Chondrocyte (in vitro differentiated cells): Measurements from ENCODE around the gene NPLOC4. TPM values are rescaled to one million over a fixed set of nuclear protein-coding genes. Genes with fewer than 3 reads are reported as not detected.

ENCODE experiments used
- DNase-seq: peaks from one replicate; pipeline ENCODE4 v3.0.0; 2021; ENCODE audit warnings: mixed read lengths, low spot score
- H3K27ac Mint-ChIP-seq: one replicate; pipeline ENCODE4 v1.8.0; 2021; ENCODE audit warnings: mild to moderate bottlenecking, moderate library complexity, mixed read lengths; ENCODE audit not compliant: unreplicated experiment
- H3K27me3 Mint-ChIP-seq: 2 replicates; pipeline ENCODE4 v1.8.0; 2021; ENCODE audit warnings: low read depth, mixed read lengths
- H3K36me3 Mint-ChIP-seq: 2 replicates; pipeline ENCODE4 v1.8.0; 2021; ENCODE audit warnings: low read depth, mixed read lengths
- H3K4me1 Mint-ChIP-seq: 2 replicates; pipeline ENCODE4 v1.8.0; 2021; ENCODE audit warnings: low read depth, mild to moderate bottlenecking, mixed read lengths
- H3K4me3 Mint-ChIP-seq: one replicate; pipeline ENCODE4 v1.8.0; 2021; ENCODE audit warnings: mild to moderate bottlenecking, moderate library complexity, mixed read lengths; ENCODE audit not compliant: unreplicated experiment
- H3K9me3 Mint-ChIP-seq: 2 replicates; pipeline ENCODE4 v1.8.0; 2021; ENCODE audit warnings: low read depth, mixed read lengths
- CTCF ChIP-seq: fragments of 200-600 bp; sonication (generic); IDR thresholded peaks from 2 replicates; pipeline ENCODE4 v1.5.0; 2021; ENCODE audit warnings: antibody characterized with exemption, mild to moderate bottlenecking, moderate library complexity
- total RNA-seq: library from RNA; stranded (reverse); gene quantifications from 3 replicates; pipeline ENCODE4 v1.2.1, GENCODE V29; 2021

NPLOC4 gene
- total RNA-seq, 1 donor from 2014 or later = 110 TPM

GRCh38 chr17:81549031-81549557, 87.8 kb downstream of the NPLOC4 start:
- H3K27me3 Mint-ChIP-seq = no peaks in the 10 kb centered on the region
- peaks cover 13% of the 10 kb centered on the region for H3K36me3 Mint-ChIP-seq
- no peak for DNase-seq
- no peak for TF ChIP-seq CTCF
- H3K27ac Mint-ChIP-seq = no peak overlapping the region
- H3K9me3 Mint-ChIP-seq = no peaks in the 10 kb centered on the region
- H3K4me1 Mint-ChIP-seq = peaks cover 37% of the 10 kb centered on the region
- peak overlapping the region; percentile 53 for H3K4me3 Mint-ChIP-seq

DNA sequence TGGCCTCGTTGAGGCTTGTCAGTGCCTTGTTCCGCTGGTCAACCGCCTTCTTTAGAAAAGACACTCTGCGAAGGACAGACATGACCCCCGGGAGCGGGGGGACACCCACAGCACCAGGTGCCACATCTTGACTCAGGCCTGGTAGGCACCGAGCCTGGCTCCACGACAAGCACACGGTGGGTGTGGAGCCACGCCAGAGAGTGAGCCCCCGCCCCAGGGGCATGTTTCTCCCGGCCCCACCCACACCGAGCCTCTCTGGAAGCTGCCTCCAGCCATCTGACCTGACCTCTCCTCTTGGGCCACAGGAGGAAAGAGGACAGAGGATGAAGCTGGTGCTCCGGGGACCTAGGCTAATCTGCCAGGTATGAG, 89.3 kb downstream of the NPLOC4 start:
- peaks cover 13% of the 10 kb centered on the region for H3K36me3 Mint-ChIP-seq
- no peak overlapping the region for H3K4me3 Mint-ChIP-seq
- H3K9me3 Mint-ChIP-seq = no peaks in the 10 kb centered on the region
- TF ChIP-seq CTCF = no peak
- H3K27me3 Mint-ChIP-seq = no peaks in the 10 kb centered on the region
- DNase-seq = no peak
- H3K27ac Mint-ChIP-seq = no peak overlapping the region
- peaks cover 27% of the 10 kb centered on the region for H3K4me1 Mint-ChIP-seq

- Mint-ChIP-seq H3K36me3 (peaks cover 15% of the 10 kb centered on the region), H3K9me3 (no peaks in the 10 kb centered on the region), H3K4me1 (peaks cover 27% of the 10 kb centered on the region), H3K27ac (no peak overlapping the region), H3K27me3 (no peaks in the 10 kb centered on the region), H3K4me3 (no peak overlapping the region)
- TF ChIP-seq CTCF = no peak
- DNase-seq = no peak
Observed at GRCh38 chr17:81546906-81547613, 89.9 kb downstream of the NPLOC4 start.

DNA sequence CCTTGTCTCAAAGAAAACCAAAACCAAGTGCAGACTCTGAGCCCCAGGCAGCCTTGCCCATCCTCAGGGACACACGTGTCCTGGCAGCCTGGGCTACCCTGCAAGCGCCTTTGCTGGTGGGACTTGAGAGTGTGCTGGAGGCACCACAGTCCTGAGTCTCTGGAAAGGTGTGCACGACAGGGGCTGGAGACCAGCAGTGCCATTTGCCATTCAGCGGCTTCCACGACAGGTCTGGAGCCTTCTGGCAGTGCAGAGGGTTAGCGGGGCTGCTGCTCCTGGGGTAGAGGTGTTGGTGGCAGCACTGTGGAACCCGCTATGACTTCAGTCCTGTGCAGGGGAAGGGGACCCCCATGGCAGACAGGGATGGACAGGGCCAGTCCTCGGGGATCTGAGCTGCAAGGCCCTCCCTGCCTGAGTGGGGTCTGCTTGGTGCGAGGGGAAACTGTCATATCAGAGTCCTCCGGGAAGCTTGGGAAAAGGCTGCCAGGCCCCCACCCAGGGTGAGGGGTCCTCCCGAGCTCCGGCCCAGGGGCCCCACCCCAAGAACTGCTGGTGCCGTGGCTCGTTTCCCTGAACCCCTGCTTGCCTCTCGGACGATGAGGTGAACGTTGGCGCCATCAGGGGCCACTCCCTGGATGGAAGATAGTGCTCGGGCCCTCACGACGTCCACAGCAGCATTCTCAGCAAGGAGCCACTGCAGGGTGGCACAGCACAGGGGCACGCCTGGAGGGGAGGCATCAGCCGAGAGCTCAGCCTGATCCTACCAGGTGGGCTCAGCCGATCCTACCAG, 91.6 kb downstream of the NPLOC4 start:
- Mint-ChIP-seq H3K4me3 (no peak overlapping the region), H3K9me3 (no peaks in the 10 kb centered on the region), H3K27ac (no peak overlapping the region), H3K36me3 (peaks cover 19% of the 10 kb centered on the region), H3K4me1 (peaks cover 14% of the 10 kb centered on the region), H3K27me3 (no peaks in the 10 kb centered on the region)
- no peak for DNase-seq
- TF ChIP-seq CTCF = no peak

GRCh38 chr17:81544281-81544974, 92.5 kb downstream of the NPLOC4 start:
- peaks cover 12% of the 10 kb centered on the region for H3K36me3 Mint-ChIP-seq
- no peak for TF ChIP-seq CTCF
- H3K27ac Mint-ChIP-seq = no peak overlapping the region
- H3K4me1 Mint-ChIP-seq = peaks cover 5% of the 10 kb centered on the region
- no peaks in the 10 kb centered on the region for H3K27me3 Mint-ChIP-seq
- H3K9me3 Mint-ChIP-seq = no peaks in the 10 kb centered on the region
- no peak for DNase-seq
- no peak overlapping the region for H3K4me3 Mint-ChIP-seq
